K562 (cell line): ENCODE results near the gene WWOX. TPM values are rescaled to one million over a fixed set of nuclear protein-coding genes. Genes with fewer than 3 reads are reported as not detected.

Experiments used
- ARHGAP35 ChIP-seq: fragments of 450-650 bp; IDR thresholded peaks from 2 replicates; pipeline ENCODE4 v1.6.1; 2018; ENCODE audit not compliant: partially characterized antibody
- ATF7 ChIP-seq: fragments of 450-650 bp; IDR thresholded peaks from 2 replicates; pipeline ENCODE4 v1.7.1; 2014; ENCODE audit warnings: mild to moderate bottlenecking, moderate library complexity
- BHLHE40 ChIP-seq: IDR thresholded peaks from 2 replicates; pipeline ENCODE4 v1.6.1; 2011; ENCODE audit warnings: low read length, improper control_type of control experiment
- DACH1 ChIP-seq: fragments of 450-650 bp; IDR thresholded peaks from 2 replicates; pipeline ENCODE4 v1.6.1; 2018; ENCODE audit not compliant: partially characterized antibody
- ETV6 ChIP-seq, 3 experiments: fragments of 150-350 bp in 1 of 3; sonication (generic) in 1 of 3; formaldehyde crosslinking in 1 of 3; IDR thresholded peaks; 2 replicates each; pipeline versions ENCODE4 v1.6.1 to v1.8.0; 2014 to 2022; ENCODE audit warnings: borderline replicate concordance in 2 of 3, low read depth in 2 of 3, antibody characterized with exemption in 1 of 3, low read length in 1 of 3, mild to moderate bottlenecking in 1 of 3, missing genetic modification reagents in 1 of 3
- FOS ChIP-seq: IDR thresholded peaks from 3 replicates; pipeline ENCODE4 v1.6.1; 2011; ENCODE audit not compliant: insufficient read length; ENCODE audit errors: extremely low read depth
- HIVEP1 ChIP-seq: fragments of 250-450 bp; sonication (Bioruptor Pico); IDR thresholded peaks from 2 replicates; pipeline ENCODE4 v1.4.0; 2020; ENCODE audit warnings: mild to moderate bottlenecking
- HNRNPK ChIP-seq: fragments of 200-400 bp; formaldehyde crosslinking; IDR thresholded peaks from one replicate; pipeline ENCODE4 v1.6.1; 2018; ENCODE audit warnings: mild to moderate bottlenecking, low read depth, low read length; ENCODE audit not compliant: poor library complexity, severe bottlenecking
- LARP7 ChIP-seq: fragments of 450-650 bp; IDR thresholded peaks from 2 replicates; pipeline ENCODE4 v1.6.1; 2016
- NELFE ChIP-seq: IDR thresholded peaks from 2 replicates; pipeline ENCODE4 v1.6.1; 2011; ENCODE audit warnings: mild to moderate bottlenecking; ENCODE audit not compliant: insufficient read depth, insufficient read length
- RBBP5 ChIP-seq: fragments of 200-600 bp; sonication (generic); IDR thresholded peaks from 2 replicates; pipeline ENCODE4 v1.6.1; 2012; ENCODE audit warnings: borderline replicate concordance, mild to moderate bottlenecking, low read length, control low read depth, inconsistent platforms; ENCODE audit not compliant: insufficient read depth, poor library complexity, severe bottlenecking
- RREB1 ChIP-seq: fragments of 250-450 bp; sonication (Bioruptor Pico); IDR thresholded peaks from 2 replicates; pipeline ENCODE4 v1.4.0; 2020
- SIN3B ChIP-seq: fragments of 450-650 bp; IDR thresholded peaks from 2 replicates; pipeline ENCODE4 v1.6.1; 2017; ENCODE audit warnings: low read depth, mild to moderate bottlenecking, moderate library complexity
- TCF7 ChIP-seq: sonication (generic); IDR thresholded peaks from 2 replicates; pipeline ENCODE4 v1.6.1; 2016; ENCODE audit warnings: antibody characterized with exemption, borderline replicate concordance
- USF2 ChIP-seq: sonication (generic); formaldehyde crosslinking; IDR thresholded peaks from 2 replicates; pipeline ENCODE4 v1.5.0; 2020; ENCODE audit warnings: missing genetic modification reagents
- ZBTB33 ChIP-seq: sonication (generic); formaldehyde crosslinking; IDR thresholded peaks from 2 replicates; pipeline ENCODE4 v1.8.1; 2023; ENCODE audit warnings: mild to moderate bottlenecking, missing genetic modification reagents
- ZNF507 ChIP-seq: conservative IDR thresholded peaks from 2 replicates; pipeline ENCODE4 v1.6.1; 2017; ENCODE audit warnings: missing genetic modification characterization, missing compliant biosample characterization
- polyA plus RNA-seq, 8 experiments: library from polyadenylated mRNA; depleted of rRNA in 4 of 8; stranded (reverse) in 5 of 8; unstranded in 3 of 8; fragments of >200 nt; fragmentation: Nextera tagmentation in 2 of 8; fragmentation: Illumina TruSeq in 1 of 8; extraction: Ambion mirVana in 2 of 8; extraction: Trizol in 1 of 8; gene quantifications; 2 replicates each; pipeline versions ENCODE4 v1.2.1 to v1.2.3, GENCODE V29; 2011 to 2014; ENCODE audit warnings: inconsistent platforms in 1 of 8, missing spikeins in 1 of 8
- total RNA-seq, 7 experiments: library from RNA; depleted of rRNA in 6 of 7; stranded (reverse); fragments of >200 nt in 6 of 7; fragmentation: Illumina TruSeq in 2 of 7; extraction: Trizol in 2 of 7; gene quantifications; 2 replicates each; pipeline versions ENCODE4 v1.2.1 to v1.2.3, GENCODE V29; 2011 to 2021; ENCODE audit warnings: low replicate concordance in 1 of 7

The WWOX gene
- total and polyA plus RNA-seq, 9 of the 15 experiments (the other 6 are each of a cell fraction or from before 2014, with no cell fraction given): 1.6 to 22.7 (median 8.1) TPM

GRCh38 chr16:78450255-78450654 lies 350.8 kb downstream of the WWOX start (continued):
- TF ChIP-seq USF2 (no peak), RBBP5 (no peak), ZBTB33 (CRISPR knock-in tag) (no peak), FOS (no peak), TCF7 (no peak), LARP7 (no peak), ZNF507 (tag) (no peak), RREB1 (CRISPR knock-in tag) (no peak), NELFE (no peak), ATF7 (no peak), BHLHE40 (no peak), HIVEP1 (no peak), DACH1 (no peak), ARHGAP35 (no peak), ETV6 (IDR thresholded peaks at IDR 0.05; ENCODE audit: borderline replicate concordance in 1 of 2, low read depth in 2 of 2, low read length in 1 of 2) (no peak), ETV6 (CRISPR knock-in tag; IDR thresholded peaks at IDR 0.05; ENCODE audit: borderline replicate concordance) (no peak), HNRNPK (no peak), SIN3B (no peak)
